Measurements from ENCODE around the gene KRT28.

Gene KRT28

DNA sequence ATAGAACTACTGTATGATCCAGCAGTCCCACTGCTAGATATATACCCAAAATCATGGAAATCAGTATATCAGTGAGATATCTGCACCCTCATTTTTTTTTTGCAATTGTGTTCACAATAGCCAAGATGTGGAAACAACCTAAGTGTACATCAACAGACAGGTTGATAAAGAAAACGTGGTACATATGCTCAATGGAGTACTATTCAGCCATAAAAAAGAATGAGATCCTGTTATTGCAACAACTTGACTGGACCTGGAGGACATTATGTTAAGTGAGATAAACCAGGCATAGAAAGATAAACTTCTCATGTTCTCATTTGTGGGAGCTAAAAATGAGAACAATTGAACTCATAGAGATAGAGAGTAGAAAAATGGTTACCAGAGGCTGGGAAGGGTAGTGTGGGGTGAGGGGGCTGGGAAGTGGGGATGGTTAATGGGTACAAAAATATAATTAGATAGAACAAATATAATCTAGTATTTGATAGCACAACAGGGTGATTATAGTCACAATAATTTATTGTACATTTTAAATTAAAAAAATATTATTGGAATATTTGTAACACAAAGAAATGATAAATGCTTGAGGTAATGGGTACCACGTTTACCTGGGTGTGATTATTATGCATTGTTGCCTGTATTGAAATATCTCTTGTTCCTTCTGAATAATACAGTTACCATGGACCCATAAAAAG is 30.5 kb upstream of the KRT28 start:
- in situ Hi-C loops (cut with HindIII; ENCODE audit: low pct_ligation_motif_present, low sequenced_read_pairs): no loop called here
- no peak for DNase-seq
- H3K27me3 ChIP-seq (replicated peaks): no peaks in the 10 kb centered on the region
- TF ChIP-seq, protein P1, sequence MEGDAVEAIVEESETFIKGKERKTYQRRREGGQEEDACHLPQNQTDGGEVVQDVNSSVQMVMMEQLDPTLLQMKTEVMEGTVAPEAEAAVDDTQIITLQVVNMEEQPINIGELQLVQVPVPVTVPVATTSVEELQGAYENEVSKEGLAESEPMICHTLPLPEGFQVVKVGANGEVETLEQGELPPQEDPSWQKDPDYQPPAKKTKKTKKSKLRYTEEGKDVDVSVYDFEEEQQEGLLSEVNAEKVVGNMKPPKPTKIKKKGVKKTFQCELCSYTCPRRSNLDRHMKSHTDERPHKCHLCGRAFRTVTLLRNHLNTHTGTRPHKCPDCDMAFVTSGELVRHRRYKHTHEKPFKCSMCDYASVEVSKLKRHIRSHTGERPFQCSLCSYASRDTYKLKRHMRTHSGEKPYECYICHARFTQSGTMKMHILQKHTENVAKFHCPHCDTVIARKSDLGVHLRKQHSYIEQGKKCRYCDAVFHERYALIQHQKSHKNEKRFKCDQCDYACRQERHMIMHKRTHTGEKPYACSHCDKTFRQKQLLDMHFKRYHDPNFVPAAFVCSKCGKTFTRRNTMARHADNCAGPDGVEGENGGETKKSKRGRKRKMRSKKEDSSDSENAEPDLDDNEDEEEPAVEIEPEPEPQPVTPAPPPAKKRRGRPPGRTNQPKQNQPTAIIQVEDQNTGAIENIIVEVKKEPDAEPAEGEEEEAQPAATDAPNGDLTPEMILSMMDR (IDR thresholded peaks at IDR 0.05; ENCODE audit: low read depth, low read length, missing control alignments): no peak
- H3K27ac ChIP-seq: no peak overlapping the region
- peaks cover 2% of the 10 kb centered on the region for H3K36me3 ChIP-seq (replicated peaks)
- no peak overlapping the region for H3K4me3 ChIP-seq (ENCODE audit: low read depth, low read length)

DNA sequence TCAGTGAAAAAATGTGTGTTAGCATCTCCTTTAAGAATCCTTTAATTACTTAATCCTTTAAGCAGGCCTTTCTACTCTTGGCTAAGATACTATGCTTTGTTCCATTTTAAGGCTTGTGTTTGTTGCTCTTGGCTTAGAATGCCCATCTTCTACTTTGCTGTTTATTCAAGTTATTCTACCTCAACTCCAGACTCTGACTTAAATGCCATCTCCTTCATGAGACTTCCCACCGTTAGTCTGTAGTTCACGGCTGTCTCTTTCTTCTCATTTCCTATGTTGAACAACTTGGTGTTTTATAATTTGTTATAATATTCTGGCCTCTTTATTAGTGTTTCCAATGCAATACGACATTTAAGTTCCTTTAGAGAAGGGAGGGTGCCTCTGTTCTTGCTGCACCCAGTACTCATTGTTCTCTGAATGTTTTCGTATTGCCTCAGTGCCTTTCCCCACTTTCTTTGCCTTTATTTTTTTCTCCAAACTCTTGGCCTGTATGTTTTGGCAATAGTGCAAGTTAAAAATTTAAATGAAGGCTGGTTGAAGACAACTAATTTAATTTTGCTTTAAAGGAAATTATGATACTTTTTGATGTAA is 28.8 kb upstream of the KRT28 start:
- TF ChIP-seq, protein P1 (IDR thresholded peaks at IDR 0.05; ENCODE audit: low read depth, low read length, missing control alignments): no peak
- no peak overlapping the region for H3K27ac ChIP-seq
- no peak for DNase-seq
- H3K36me3 ChIP-seq (replicated peaks): no peaks in the 10 kb centered on the region
- no peak overlapping the region for H3K4me3 ChIP-seq (ENCODE audit: low read depth, low read length)
- no peaks in the 10 kb centered on the region for H3K27me3 ChIP-seq (replicated peaks)
- in situ Hi-C loops (cut with HindIII; ENCODE audit: low pct_ligation_motif_present, low sequenced_read_pairs): no loop called here

DNA sequence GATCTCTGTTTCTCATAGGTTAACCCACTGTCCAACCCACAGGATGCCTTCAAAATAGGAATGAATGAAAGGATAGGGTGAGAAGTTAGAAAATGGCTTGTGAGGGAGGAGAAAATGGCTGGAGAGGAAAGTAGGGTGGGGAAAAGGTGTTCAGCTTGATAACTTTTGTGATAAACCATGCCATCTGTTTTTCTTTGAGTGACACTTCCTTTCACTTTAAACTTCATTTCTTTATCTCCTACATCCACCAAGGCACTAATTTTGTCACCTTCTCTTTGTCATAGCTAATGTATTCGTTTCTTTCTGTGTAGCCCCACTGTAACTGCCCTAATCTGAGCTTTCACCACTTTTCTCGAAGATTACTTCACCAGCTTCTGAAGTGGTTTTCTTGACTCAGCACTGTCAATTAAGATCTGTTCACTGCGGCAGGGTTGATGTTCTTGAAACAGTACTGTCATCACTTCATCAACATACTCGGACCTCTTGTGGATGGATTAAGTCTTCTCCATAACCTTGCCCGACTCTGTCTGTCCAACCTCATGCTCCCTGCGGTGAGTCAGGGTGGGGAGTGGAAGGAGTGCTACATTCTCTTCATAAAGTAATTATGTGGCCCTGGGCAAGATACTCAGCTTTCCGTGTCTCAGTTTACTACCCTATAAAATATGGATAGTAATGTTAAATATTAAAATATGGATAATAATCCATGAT is 28.1 kb upstream of the KRT28 start:
- Histone ChIP-seq H3K27ac (no peak overlapping the region), H3K36me3 (replicated peaks) (no peaks in the 10 kb centered on the region), H3K4me3 (ENCODE audit: low read depth, low read length) (no peak overlapping the region), H3K27me3 (replicated peaks) (no peaks in the 10 kb centered on the region)
- in situ Hi-C loops (cut with HindIII; ENCODE audit: low pct_ligation_motif_present, low sequenced_read_pairs): no loop called here
- DNase-seq: peak; percentile 36
- TF ChIP-seq, protein P1 (IDR thresholded peaks at IDR 0.05; ENCODE audit: low read depth, low read length, missing control alignments): no peak

DNA sequence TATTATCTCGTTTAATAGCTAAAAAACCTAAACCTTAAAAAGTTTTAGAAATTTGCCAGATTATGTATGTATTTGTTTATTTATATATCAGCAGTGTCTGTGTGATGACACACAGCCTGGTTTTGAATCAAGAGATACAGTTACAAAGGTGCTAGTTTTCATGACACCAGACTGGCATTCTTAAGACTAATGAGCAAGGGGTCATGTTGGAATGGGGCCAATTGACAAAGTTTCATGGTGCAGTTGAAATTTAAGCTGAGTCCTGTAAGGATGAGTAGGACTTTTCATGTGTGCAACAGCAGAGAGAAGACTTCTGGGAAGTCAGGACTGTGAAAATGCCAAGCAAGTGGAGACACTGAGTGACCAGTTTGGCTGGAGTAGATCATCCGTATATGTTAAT is 25.8 kb upstream of the KRT28 start:
- TF ChIP-seq, protein P1 (IDR thresholded peaks at IDR 0.05; ENCODE audit: low read depth, low read length, missing control alignments): no peak
- no peak for DNase-seq
- in situ Hi-C loops (cut with HindIII; ENCODE audit: low pct_ligation_motif_present, low sequenced_read_pairs): no loop called here
- no peak overlapping the region for H3K27ac ChIP-seq
- no peaks in the 10 kb centered on the region for H3K27me3 ChIP-seq (replicated peaks)
- H3K4me3 ChIP-seq (ENCODE audit: low read depth, low read length): no peak overlapping the region
- no peaks in the 10 kb centered on the region for H3K36me3 ChIP-seq (replicated peaks)

DNA sequence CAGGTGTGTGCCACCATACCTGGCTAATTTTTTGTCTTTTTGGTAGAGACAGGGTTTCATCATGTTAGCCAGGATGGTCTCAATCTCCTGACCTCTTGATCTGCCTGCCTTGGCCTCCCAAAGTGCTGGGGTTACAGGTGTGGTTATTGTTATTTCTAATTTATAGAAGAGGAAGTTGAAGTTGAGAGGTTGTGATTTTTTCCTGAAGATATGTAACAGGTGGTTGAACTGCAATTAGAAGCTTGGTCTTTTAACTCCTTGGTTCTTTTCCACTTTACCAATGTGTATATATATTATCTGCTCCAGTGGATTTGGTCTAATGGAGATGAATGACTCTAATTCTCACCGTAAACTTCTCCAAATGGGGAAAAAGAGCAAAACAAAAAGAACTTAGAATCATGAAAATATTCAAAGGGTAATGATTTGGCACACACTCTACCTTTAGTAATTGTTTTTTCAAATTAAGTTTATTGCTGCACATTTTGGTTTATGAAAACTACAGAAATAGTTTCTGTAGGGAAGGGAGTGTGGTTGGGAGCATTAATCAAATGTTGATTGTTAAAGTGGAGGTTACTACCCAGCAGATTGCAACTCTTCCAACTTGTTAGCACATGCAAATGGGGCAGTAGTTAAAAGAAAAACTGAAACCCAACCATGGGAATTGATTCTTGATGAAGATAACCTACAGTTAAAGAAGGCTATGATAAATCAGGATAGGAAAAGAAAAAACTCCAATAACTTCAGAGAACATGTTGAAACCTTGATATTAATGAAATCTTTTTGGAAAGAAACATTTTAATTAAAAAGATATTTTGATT is 24.5 kb upstream of the KRT28 start:
- no peak overlapping the region for H3K4me3 ChIP-seq (ENCODE audit: low read depth, low read length)
- TF ChIP-seq, protein P1 (IDR thresholded peaks at IDR 0.05; ENCODE audit: low read depth, low read length, missing control alignments): no peak
- no peaks in the 10 kb centered on the region for H3K27me3 ChIP-seq (replicated peaks)
- DNase-seq: no peak
- H3K27ac ChIP-seq: no peak overlapping the region
- H3K36me3 ChIP-seq (replicated peaks): no peaks in the 10 kb centered on the region
- in situ Hi-C loops (cut with HindIII; ENCODE audit: low pct_ligation_motif_present, low sequenced_read_pairs): no loop called here
